Brain pericyte (primary cell): ENCODE data around the gene RPL14.
A peak's percentile ranks its signal among the peaks of the same experiment; 100 is the strongest.
"Not testable (repeated sequence)": the region's sequence is repeated elsewhere in the genome, so short reads cannot be mapped to it uniquely, and the experiment has no call there.

Experiments
- DNase-seq: peaks from one replicate; pipeline ENCODE4 v3.0.0-alpha.2; 2012; ENCODE audit warnings: low read depth, low spot score

The RPL14 gene

DNA sequence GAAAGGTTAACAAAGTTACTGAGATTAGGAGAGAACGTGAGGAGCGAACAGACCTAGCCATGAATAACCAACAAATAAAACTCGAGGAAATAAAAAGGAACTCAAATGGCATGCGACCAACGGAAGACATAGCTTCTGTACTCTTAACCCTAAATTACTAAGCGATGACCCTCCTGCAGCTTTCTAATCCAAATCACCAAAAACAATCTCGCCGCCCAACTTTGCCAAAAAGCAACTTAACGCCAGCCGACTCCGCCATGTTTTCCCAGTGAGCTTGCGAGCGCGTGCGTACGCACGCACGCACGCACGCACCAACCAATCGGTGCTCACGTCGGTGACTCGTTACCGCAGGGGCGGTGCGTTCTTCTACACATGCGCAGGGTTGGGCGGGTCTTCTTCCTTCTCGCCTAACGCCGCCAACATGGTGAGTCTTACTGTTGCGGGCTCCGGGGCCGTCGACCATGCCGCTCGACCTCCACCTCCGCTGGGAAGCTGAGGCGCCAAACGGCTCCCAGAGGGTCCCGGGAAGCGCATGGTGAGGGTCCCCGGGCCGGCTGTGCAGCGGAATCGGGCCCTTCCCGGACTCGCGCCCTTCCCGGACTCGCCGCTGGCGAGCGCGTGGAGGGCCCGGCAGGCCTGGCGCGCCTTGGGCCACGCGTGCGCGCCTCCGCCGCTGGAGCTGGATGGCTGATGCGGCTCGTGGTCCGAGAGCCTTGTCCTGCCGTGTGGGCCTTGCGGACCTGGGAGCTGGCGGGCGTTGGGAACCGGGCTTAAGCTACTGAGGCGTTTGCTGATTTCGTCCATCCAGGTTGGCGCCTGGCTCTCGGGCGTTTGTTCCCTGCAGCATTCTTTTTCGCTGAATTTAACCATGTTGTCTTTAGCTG lies at the start of gene RPL14:
TSS of gene RPL14 (plus strand) at position 400 of the 884 bp plus-strand sequence. CDS start at position 533, 133 bp downstream.
- peak; percentile 90 for DNase-seq

DNA sequence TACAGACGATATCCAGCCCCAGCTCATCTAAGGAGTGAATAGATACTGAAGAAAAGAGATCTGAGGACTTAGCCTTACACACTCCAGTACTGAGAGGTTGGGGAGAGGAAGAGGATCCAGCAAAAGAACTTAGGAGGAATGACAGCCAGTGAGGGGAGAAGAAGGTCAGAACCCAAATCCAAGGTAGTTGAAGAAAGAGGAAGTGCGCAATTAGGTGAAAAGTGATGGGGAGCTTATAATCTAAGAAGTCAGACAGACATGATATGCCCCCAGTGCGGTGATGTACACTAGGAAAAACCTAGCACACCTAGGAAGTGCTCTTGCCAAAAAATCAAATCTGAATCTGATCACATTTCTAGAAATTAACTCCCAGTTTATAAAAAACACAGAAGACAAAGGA lies 49.5 kb upstream of the RPL14 start:
- DNase-seq: no peak

GRCh38 chr3:40414270-40414669 lies 42.9 kb upstream of the RPL14 start:
- no peak for DNase-seq

DNA sequence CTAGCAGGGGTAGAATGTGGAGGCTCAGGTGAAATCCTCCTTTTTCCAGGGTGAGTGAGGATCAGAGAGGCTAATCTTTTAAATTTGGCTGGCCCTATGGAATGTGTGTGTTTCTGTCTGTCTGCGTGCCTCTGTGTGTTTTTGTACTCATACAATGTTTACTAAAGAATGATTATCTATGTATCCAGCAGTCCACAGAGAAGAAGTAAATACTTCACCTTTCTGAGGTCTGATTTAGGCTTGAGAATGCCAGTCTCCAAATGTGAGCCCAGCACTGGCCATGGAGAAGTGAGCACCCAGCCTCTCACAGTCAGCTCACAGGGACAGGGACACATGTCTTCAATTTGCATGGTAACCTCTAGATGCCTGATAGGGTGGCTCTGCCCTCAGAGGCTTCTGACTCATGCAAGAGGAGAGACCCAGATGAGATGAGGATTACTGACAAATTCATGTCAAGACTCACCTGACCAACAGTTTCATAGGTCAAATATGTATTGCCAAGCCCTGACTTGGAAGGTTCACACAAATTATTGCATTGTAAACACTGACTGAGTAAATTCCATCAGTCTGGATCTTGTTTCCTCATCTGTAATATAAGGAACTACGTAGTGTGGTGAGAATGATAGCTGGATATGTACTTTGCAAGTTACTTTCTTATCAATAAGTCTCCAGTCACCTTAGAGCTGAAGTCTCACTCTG lies 39.1 kb upstream of the RPL14 start:
- DNase-seq: no peak

DNA sequence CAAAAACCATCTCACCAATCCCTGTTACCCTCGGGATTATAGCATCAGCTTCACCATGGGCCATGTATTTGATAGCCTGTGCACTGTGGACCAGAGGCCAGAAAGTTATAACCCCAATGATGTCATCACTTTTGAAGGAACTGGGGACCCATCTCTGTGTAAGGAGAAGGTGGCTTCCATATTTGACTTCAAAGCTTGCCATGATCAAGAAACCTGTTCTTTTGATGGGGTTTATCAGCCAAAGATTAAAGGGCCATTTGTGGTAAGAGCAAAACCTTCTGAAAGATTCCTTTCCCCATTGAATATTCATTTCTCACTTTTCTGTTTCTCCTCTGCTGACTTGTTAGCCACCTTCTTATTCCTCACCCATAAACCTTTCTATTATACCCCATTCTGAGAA lies 34.3 kb upstream of the RPL14 start:
- DNase-seq: no peak

DNA sequence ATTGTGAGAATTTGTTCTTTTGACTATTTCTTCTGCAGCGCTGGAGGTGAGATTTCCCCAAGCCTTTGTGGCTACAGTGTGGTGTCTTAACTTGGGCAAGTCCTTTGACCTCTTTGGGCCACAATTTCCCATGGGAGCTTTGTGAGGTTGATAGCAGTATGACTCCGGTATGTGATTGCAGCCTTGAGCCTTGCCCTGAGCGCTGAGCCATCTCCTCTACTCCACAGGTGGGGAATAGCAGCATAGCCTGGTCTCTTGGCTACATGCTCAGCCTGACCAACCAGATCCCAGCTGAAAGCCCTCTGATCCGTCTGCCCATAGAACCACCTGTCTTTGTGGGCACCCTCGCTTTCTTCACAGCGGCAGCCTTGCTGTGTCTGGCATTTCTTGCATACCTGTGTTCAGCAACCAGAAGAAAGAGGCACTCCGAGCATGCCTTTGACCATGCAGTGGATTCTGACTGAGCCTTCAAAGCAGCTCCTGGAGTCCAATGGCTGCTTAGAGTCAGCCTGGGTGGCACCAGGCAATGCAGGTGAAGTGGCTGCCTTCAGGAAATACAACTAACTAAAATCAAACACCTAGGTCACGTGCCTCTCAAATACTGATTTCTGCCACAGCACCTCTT lies 30.0 kb upstream of the RPL14 start:
- DNase-seq: no peak

GRCh38 chr3:40432793-40433192 lies 24.3 kb upstream of the RPL14 start:
- no peak for DNase-seq

DNA sequence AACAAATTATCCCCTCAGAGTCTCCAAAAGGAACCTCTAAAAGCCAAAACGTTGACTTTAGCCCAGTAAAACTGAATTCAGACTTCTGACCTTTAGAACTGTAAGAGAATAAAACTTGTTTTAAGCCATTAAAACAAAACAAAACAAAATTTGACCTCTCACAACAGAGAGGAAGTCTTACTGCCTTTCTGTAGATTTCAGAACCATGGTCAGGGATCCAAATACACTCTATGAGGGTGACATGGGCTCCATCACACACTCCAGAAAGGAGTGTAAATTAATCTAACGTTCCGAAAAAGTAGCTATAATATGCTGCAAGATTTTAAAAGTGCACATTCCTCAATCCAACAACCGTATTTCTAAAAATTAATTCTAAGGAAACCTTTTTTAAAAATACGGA lies 19.2 kb upstream of the RPL14 start:
- no peak for DNase-seq

GRCh38 chr3:40445062-40445461 lies 12.1 kb upstream of the RPL14 start:
- no peak for DNase-seq

DNA sequence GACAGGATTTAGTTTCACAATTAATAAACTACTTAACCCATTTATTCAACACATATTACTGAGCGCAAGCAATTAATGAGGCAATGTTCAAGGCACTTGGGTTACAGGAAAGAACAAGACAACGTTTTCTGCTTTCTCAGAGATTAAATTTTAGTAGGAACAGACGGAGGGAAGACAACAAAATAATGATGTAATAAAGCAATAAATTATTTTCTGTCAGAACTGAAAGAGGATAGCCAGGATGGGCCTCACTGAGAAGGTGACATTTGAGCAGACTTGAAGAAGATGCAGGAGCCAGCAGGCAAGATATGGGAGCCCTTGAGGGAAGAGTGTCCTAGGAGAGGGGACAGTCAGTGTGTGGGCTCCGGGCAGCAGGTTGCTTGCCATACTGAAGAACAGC lies 11.3 kb upstream of the RPL14 start:
- no peak for DNase-seq

- DNase-seq: no peak
Measured at GRCh38 chr3:40450438-40450837, 6.7 kb upstream of the RPL14 start.

GRCh38 chr3:40451551-40451950 lies 5.6 kb upstream of the RPL14 start:
- DNase-seq: no peak

GRCh38 chr3:40452057-40452456 lies 5.1 kb upstream of the RPL14 start:
- DNase-seq: no peak

GRCh38 chr3:40452562-40452875 lies 4.6 kb upstream of the RPL14 start:
- no peak for DNase-seq

DNA sequence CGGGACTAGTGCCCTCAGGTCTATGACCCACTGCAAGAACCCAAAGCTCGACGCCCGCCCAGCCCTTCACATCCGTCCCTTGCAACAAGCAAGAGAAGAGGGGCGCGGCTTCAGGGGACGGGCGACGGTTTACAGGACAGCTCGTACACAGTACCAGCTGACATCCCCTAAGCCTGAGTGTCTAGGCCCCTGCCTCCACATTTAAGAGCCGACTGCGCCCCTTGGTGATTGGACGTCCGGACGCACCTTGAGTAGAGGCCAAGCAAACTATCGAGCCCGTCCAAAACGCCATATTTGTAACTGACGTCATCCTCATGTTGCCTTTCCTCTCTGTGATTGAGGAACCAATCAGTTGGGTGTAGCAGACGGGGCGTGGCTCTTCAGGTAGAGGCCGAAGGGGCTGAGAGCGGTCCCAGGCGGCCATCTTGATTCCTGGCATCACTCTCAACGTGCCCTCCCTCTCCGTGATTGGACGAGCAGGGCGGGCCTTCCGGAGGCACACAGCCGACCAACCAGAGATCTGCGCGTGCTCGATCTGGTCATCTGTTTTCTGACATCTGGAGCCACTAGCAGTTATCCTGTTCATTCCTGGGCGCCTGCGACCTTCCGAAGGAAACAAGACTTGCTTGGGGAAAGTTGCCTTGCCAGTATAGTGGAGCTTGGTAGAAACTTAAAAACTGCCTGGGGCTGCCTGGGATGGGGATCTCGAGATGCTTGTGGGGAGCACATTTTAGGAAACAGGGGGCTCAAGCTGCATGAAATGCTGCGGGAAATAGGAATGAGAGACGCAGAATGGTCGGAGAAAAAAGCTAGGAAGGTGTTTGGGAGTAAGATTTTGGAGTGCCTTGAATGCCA lies 4.0 kb upstream of the RPL14 start:
- peak; percentile 95 for DNase-seq

DNA sequence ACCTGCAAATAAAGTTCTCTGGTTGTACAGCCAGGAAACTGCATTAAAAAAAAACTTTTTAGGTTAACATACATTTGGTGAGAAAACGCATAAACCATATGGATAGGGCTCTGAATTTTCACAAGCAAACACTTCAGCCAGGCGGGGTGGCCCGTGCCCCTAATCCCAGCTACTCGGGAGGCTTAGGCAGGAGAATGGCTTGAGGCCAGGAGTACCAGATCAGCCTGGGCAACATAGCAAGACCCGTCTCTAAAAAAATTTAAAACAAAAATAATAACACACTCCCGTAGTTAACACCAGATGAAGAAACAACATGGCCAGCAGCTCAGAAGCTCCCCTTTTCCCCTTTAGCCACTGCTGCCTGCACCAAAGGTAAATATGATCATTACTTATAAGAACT lies 3.2 kb upstream of the RPL14 start:
- no peak for DNase-seq

- DNase-seq: no peak
Measured at GRCh38 chr3:40455328-40455727, 1.8 kb upstream of the RPL14 start.

DNA sequence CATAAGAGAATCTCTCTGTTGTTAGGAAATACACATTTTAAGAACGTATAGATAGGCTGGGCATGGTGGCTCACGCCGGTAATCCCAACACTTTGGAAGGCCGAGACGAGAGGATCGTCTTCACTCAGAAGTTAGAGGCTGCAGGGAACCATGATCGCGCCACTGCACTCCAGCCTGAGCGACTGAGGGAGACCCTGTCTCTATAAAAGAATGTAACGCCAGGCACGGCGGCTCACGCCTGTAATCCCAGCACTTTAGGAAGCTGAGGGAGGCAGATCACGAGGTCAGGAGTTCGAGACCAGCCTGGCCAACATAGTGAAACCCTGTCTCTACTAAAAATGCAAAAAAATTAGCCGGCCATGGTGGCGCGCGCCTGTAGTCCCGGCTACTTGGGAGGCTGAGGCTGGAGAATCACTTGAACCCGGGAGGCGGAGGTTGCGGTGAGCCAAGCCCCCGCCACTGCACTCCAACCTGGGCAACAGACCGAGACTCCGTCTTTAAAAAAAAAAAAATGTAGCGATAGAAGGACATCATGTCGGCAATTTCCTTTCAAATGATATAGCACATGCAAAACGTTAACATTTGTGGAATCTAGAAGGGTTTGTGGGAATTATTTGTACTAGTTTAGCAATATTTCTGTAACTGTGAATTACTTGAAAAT lies 730 bp upstream of the RPL14 start:
- no peak for DNase-seq

DNA sequence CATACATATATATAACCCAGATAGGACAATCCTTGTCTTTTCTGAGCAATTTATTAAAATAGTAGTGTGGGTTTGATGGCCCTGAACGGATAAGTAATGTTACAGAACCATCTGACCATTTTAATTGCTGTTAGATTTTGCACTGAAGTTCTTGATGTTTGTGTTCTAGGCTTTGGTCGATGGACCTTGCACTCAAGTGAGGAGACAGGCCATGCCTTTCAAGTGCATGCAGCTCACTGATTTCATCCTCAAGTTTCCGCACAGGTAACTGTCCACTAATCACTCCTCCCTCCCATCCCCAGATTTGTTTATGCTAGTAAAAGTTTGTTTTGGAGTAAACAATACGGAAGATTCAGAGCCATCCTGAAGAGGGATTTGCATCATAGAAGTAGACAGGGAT lies 1.3 kb downstream of the RPL14 start:
- DNase-seq: no peak

DNA sequence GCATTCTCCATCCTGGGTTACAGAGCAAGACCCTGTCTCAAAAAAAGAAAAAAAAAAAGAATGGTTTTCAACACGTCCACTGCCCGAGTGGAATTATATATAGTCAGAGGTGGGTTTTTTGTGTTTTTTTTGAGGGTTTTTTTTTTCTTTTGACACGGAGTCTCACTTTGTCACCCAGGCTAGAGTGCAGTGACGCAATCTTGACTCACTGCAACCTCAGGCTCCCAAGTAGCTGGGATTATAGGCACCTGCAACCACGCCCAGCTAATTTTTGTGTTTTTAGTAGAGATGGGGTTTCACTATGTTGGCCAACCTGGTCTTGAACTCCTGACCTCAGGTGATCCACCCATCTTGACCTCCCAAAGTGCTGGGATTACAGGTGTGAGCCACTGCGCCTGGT lies 3.3 kb downstream of the RPL14 start:
- not testable (repeated sequence) for DNase-seq

- no peak for DNase-seq
Measured at GRCh38 chr3:40461161-40461560, 4.0 kb downstream of the RPL14 start.
